Heart left ventricle (tissue), 16 donors: ENCODE results near the gene COMMD9. TPM values are rescaled to one million over a fixed set of nuclear protein-coding genes. Genes with fewer than 3 reads are reported as not detected.

ENCODE experiments used
- ATAC-seq, 4 donors: fragments of 200-7000 bp; cut with Tn5 transposase; one replicate each; pipeline ENCODE4 v1.9.1; 2020 to 2022; ENCODE audit warnings: moderate library complexity in 4 of 4, mild to moderate bottlenecking in 3 of 4, moderate number of reproducible peaks in 1 of 4
- DNase-seq, 5 donors: peaks; one replicate each; pipeline ENCODE4 v3.0.0-alpha.2; 2020
- H3K27ac ChIP-seq, 12 donors: fragments of 200-600 bp; sonication (generic) in 4 of 12; one replicate each; pipeline versions ENCODE4 v1.5.0 to v1.8.0; 2016 to 2022; ENCODE audit warnings: mild to moderate bottlenecking in 2 of 12
- H3K27me3 ChIP-seq, 9 donors: fragments of 200-600 bp; sonication (generic) in 2 of 9; one replicate each; pipeline versions ENCODE4 v1.5.1 to v1.8.0; 2016 to 2022; ENCODE audit warnings: mild to moderate bottlenecking in 3 of 9
- H3K36me3 ChIP-seq, 9 donors: fragments of 200-600 bp; sonication (generic) in 2 of 9; one replicate each; pipeline versions ENCODE4 v1.5.0 to v1.8.0; 2018 to 2022; ENCODE audit warnings: mild to moderate bottlenecking in 2 of 9
- H3K4me1 ChIP-seq, 12 donors: fragments of 200-600 bp; sonication (generic) in 4 of 12; one replicate each; pipeline versions ENCODE4 v1.5.0 to v1.8.0; 2016 to 2022; ENCODE audit warnings: mild to moderate bottlenecking in 3 of 12
- H3K4me3 ChIP-seq, 12 donors: fragments of 200-600 bp; sonication (generic) in 4 of 12; one replicate each; pipeline versions ENCODE4 v1.5.0 to v1.8.0; 2017 to 2022; ENCODE audit warnings: mild to moderate bottlenecking in 9 of 12, moderate library complexity in 4 of 12
- H3K9me3 ChIP-seq, 12 donors: fragments of 200-600 bp; sonication (generic) in 4 of 12; one replicate each; pipeline versions ENCODE4 v1.5.0 to v1.8.0; 2016 to 2022; ENCODE audit warnings: mild to moderate bottlenecking in 1 of 12
- POLR2A ChIP-seq, 2 donors: fragments of 450-650 bp; IDR thresholded peaks; one replicate each; pipeline ENCODE4 v1.6.1; 2017; ENCODE audit warnings: antibody characterized with exemption in 2 of 2, mild to moderate bottlenecking in 2 of 2, moderate library complexity in 2 of 2
- WGBS, 4 donors: extraction: QIAGEN DNeasy Blood & Tissue Kit in 2 of 4; methylation state at CpG; one replicate each; pipeline versions ENCODE4 v1.1.5 to v1.1.7; 2013 to 2018; 5-methylcytosine and 5-hydroxymethylcytosine counted together
- intact Hi-C, 10 donors: fragments of 100-400 bp; cut with DNase I; formaldehyde crosslinking; loops; one replicate each; pipeline versions ENCODE4 v1.11.1 to v1.14.2; 2022
- polyA plus RNA-seq, 2 donors: library from polyadenylated mRNA; stranded (reverse); fragments of 200-250 nt; gene quantifications; one replicate each; pipeline ENCODE4 v1.2.3, GENCODE V29; 2013
- total RNA-seq, 9 donors: library from RNA; depleted of rRNA in 2 of 9; stranded (reverse); fragments of >200 nt in 2 of 9; fragmentation: NEBNext Ultra II Directional in 3 of 9; extraction: Animal tissue kit (Norgen Biotek cat#: 25700) in 3 of 9; gene quantifications; one replicate each; pipeline versions ENCODE4 v1.1.0 to v1.2.4, GENCODE V29; 2016 to 2023
- TF ChIP-seq, protein P1 (sequence below), 12 donors: fragments of 200-600 bp; sonication (generic) in 4 of 12; IDR thresholded peaks; one replicate each; pipeline versions ENCODE4 v1.5.0 to v1.8.0; 2018 to 2022; ENCODE audit warnings: antibody characterized with exemption in 12 of 12, mild to moderate bottlenecking in 5 of 12
- donor health status: ischemic (EF 13 %, LVEDD 7.1; RV severe dilation, severe dysfunction).
- donor health status: healthy with polysubstance abuse.
- donor health status: DM: no; HTN: yes; CAD: no.
- donor health status: DM: no; HTN: no; CAD: no.
- donor health status: ischemic (EF 25% LVEDD 6.9; RV normal size, moderate dysfunction).
- donor health status: ischemic (EF 25% LVEDD 5.7; RV mildly dilated, moderate dysfunction).
- donor health status: healthy.
- donor health status: DM: yes; HTN: yes; CAD: no.
- donor health status: ischemic (EF 35%, LVEDD 5.7; RV mildly dilated, moderate dysfunction).
- donor health status: nonischemic (EF 11% LVEDD 7.7; RV severe dilation, severe dysfunction).
- donor health status: DM: yes; HTN: yes; CAD: no.
- donor health status: PGD.
- donor health status: ischemic (EF 29% LVEDD 5.4; RV normal size, mild dysfunction).
- donor health status: nonischemic (EF 23%, LVEDD 6.1; RV moderate dilation, normal function).

The COMMD9 gene
- total and polyA plus RNA-seq, 11 donors, result 39.0 to 92.4 (median 51.6) TPM

DNA sequence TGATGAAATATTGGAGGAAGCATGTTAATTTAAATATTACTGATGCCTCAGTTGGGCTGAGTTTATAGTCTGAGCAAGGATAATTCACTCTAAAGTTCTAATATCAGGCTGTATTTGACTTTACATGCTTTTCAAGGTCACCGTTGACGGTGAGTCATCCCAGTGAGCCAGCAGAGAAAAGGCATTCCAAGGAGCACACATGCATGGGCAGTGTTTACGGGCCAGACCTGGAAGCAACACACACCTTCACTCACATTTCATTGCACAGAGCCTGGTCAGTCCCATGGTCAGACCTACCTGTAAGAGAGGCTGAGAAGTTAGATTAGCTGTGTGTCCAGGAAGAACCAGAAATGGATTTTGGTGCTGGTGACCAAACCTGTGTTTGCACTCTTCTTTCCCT is 53.5 kb downstream of the COMMD9 start:
- TF ChIP-seq POLR2A (IDR thresholded peaks at IDR 0.05), result no peak
- TF ChIP-seq, protein P1, sequence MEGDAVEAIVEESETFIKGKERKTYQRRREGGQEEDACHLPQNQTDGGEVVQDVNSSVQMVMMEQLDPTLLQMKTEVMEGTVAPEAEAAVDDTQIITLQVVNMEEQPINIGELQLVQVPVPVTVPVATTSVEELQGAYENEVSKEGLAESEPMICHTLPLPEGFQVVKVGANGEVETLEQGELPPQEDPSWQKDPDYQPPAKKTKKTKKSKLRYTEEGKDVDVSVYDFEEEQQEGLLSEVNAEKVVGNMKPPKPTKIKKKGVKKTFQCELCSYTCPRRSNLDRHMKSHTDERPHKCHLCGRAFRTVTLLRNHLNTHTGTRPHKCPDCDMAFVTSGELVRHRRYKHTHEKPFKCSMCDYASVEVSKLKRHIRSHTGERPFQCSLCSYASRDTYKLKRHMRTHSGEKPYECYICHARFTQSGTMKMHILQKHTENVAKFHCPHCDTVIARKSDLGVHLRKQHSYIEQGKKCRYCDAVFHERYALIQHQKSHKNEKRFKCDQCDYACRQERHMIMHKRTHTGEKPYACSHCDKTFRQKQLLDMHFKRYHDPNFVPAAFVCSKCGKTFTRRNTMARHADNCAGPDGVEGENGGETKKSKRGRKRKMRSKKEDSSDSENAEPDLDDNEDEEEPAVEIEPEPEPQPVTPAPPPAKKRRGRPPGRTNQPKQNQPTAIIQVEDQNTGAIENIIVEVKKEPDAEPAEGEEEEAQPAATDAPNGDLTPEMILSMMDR (IDR thresholded peaks at IDR 0.05), result no peak
- ATAC-seq (no peak), DNase-seq (no peak)
- H3K4me3 ChIP-seq, result no peak overlapping the region
- no peak overlapping the region for H3K27ac ChIP-seq
- H3K27me3 ChIP-seq, result no peaks in the 10 kb centered on the region
- WGBS, 4 donors, result 75 to 90% (median 86%) methylated on average over 3 of the region's 3 CpGs
- H3K4me1 ChIP-seq, result peaks cover 0 to 20% (median 3%) of the 10 kb centered on the region in 12 donors
- no peaks in the 10 kb centered on the region for H3K9me3 ChIP-seq
- intact Hi-C loops, result no loop called here
- H3K36me3 ChIP-seq, result no peaks in the 10 kb centered on the region

DNA sequence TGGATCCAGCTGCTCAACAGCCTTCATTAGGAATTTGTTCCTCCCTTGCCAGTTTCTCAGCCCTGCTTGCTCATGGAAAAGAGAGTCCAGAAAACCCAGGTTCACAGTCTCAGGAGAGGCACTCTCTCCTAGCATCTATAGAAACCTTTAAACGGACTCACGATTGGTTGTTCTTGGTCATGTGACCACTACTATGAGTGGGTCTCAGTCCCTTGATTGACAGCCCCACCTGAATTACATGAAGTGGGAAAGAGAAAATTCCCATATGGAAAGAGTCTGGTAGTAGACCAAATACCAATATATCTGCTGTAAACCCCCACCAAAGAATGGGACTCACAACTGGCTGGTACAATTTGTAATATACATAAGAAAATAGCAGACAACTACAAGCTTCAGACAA is 54.4 kb downstream of the COMMD9 start:
- no peak overlapping the region for H3K27ac ChIP-seq
- whole genome bisulfite sequencing, 4 donors, result 95 to 100% (median 98%) methylated on average over 2 of the region's 2 CpGs

DNA sequence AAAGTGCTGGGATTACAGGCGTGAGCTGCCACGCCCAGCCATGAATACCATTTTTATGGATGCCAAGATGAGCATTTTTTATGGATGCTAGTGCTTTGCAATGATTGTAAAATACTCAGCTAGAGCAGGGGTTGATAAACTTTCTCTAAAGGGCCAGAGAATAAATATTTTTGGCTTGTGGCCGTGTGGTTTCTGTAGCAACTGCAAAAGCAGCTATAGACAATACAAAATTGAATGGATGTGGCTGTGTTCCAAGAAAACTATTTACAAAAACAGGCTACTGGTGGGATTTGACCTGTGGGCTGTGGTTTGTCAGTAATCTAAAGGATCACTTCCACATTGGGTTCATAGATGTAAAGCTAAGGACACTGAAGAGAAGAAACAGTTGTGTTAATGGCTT is 56.0 kb downstream of the COMMD9 start:
- intact Hi-C loops, result no loop called here
- Histone ChIP-seq H3K27ac (no peak overlapping the region), H3K36me3 (no peaks in the 10 kb centered on the region), H3K9me3 (no peaks in the 10 kb centered on the region), H3K4me3 (no peak overlapping the region), H3K4me1 (peaks cover 0 to 22% (median 3%) of the 10 kb centered on the region in 12 donors), H3K27me3 (no peaks in the 10 kb centered on the region)
- DNase-seq, result no peak
- TF ChIP-seq, protein P1 (IDR thresholded peaks at IDR 0.05), result no peak
- TF ChIP-seq POLR2A (IDR thresholded peaks at IDR 0.05), result no peak
- ATAC-seq, result no peak
- 47 to 69% (median 54%) methylated on average over 3 of the region's 3 CpGs for WGBS, 4 donors

More for the DNA sequence above, 54.4 kb downstream of the COMMD9 start:
- intact Hi-C loops, result no loop called here
- no peak for TF ChIP-seq POLR2A (IDR thresholded peaks at IDR 0.05)
- TF ChIP-seq, protein P1 (IDR thresholded peaks at IDR 0.05), result no peak
- Histone ChIP-seq H3K36me3 (no peaks in the 10 kb centered on the region), H3K9me3 (no peaks in the 10 kb centered on the region), H3K4me3 (no peak overlapping the region), H3K27me3 (no peaks in the 10 kb centered on the region), H3K4me1 (peaks cover 0 to 22% (median 3%) of the 10 kb centered on the region in 12 donors)
- DNase-seq, result no peak
- no peak for ATAC-seq

DNA sequence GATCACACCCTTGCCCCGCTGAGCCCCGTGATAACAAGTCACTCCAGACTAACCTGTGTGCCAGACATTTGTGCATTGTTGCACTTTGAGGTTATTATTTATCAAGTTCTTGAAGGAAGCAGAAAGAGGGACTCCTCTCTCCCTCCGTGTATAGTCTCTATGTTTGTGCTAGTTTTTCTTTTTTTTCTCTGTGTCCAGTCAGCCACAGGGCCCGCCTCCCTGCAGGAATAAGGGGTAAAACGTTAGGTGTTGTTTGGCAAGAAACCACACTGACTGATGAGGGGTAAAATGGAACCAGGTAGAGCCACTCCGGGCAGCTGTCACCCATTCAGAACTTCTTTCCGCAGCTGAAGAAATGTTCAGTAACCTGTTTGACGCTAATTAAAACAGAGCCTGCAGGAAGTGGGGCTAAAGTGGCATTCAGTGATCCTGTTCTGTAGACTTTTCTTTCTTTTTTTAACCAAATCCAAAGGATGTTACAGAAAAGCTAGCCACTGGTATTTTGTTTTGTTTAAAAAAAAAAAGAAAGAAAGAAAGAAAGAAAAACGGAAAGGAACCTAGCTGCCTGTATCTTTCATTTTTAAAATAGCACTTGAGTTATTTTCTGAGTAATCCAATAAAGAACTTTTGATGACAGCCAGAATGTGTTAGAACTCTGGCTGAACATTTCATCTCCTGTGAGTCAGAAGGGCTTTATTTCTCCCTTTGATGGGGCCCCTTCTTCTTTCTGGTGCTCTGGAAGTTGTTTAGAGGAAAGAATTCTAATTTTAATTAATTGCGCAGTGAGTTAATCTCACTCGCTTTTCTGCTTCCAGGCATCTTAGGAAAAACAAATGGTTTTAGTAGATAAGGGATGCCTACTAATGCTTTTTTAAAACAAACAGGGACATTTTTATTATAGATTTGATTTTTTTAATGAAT is 58.2 kb downstream of the COMMD9 start:
- WGBS, 4 donors, result 55 to 62% (median 58%) methylated on average over 11 of the region's 11 CpGs
- Histone ChIP-seq H3K27me3 (no peaks in the 10 kb centered on the region), H3K9me3 (no peaks in the 10 kb centered on the region), H3K4me3 (peak overlapping the region in 1 of 12 donors; percentile 3), H3K36me3 (no peaks in the 10 kb centered on the region), H3K4me1 (peaks cover 0 to 22% (median 3%) of the 10 kb centered on the region in 12 donors), H3K27ac (peak overlapping the region in 5 of 12 donors; percentile 7 to 43 (median 22))
- TF ChIP-seq POLR2A (IDR thresholded peaks at IDR 0.05), result no peak
- TF ChIP-seq, protein P1 (IDR thresholded peaks at IDR 0.05), result no peak
- no peak for DNase-seq
- ATAC-seq, result peak in 1 of 4 donors; percentile 54
- intact Hi-C loops, result no loop called here
